Measurements from ENCODE around the gene FCGR3A. TPM values are rescaled to one million over a fixed set of nuclear protein-coding genes. Genes with fewer than 3 reads are reported as not detected.
"Not testable (repeated sequence)": the region's sequence is repeated elsewhere in the genome, so short reads cannot be mapped to it uniquely, and the experiment has no call there.

Gene FCGR3A
- total RNA-seq, 1 donor from 2014 or later, result 2.9 TPM

DNA sequence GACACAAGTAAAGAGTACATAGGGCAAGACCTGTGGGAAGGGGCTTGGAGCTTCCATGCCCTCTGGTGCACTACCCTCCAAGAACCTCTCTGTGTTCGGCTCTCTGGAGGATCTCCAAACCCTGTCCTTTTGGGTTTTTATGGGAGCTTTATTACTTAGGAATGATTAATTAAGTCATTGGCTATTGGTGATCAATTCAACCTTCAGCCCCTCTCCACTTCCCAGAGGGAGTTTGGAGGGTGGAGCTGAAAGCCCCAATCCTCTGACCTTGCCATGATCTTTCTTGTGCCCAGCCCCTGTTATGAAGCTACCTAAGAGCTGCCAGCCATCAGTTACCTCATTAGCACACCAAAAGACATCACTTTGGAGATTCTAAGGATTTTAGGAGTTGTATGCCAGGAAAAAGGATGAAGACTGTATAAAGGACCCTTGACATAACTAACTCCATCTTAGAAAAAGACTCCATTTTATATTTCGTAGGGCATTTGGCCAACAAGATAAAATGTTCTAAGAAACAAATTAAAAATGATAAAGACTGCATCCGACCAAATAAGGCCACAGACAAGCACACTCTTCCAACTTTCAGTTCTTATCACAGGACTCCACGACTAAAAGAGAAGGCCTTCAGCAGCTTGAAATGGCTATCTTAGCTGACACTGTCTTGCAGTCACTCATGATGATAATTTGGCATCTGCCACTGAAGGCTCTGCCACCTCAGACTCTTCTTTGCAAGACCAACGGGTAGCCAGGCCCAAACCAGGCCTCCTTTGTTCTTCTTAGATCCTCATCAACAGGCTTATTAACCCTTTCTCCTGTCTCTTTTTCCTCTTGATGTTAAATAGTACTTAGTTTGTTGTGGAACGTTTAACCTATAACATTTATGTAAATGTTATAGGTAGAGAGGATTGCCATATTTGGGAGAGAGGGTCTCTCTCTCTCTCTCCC, 8.2 kb upstream of the FCGR3A start:
- DNase-seq (ENCODE audit: low spot score in 2 of 2); FAIRE-seq: not testable (repeated sequence)

DNA sequence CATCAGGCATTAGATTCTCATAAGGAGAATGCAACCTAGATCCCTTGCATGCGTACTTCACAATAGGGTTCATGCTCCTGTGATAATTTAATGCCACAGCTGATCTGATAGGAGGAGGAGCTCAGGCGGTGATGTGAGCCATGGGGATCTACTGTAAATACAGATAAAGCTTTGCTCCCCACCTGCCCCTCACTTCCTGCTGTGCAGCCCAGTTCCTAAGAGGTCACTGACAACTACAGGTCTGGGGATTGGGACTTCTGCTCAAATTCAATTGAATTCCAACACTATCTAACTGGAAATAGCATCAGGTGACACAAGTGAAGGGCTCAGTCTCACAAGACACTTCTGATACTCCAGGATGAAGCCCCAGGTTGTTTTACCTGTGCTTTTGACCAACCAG, 7.4 kb upstream of the FCGR3A start:
- not testable (repeated sequence) for FAIRE-seq

DNA sequence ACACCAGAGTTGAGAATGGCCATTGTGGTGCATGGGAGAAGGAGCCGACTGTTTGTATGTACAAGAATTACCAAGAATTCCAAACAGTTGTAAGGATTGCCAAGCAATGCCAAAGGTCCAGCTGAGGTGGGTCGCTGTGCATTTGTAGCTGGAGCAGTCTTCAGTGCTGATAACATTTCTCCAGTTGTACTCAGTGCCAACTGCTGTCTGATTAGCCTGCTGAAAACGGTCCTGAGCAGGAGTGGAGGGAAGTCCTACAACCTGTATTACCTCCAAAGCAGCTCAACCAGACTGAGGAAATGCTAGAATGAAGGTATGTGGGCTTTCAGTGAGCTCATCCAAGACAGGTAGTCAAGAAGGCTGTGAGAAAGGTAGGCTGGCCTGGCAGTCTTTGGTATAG, 6.5 kb upstream of the FCGR3A start:
- not testable (repeated sequence) for DNase-seq (ENCODE audit: low spot score in 2 of 2); FAIRE-seq

More for the DNA sequence above, 7.4 kb upstream of the FCGR3A start:
- DNase-seq (ENCODE audit: low spot score in 2 of 2), result not testable (repeated sequence)

DNA sequence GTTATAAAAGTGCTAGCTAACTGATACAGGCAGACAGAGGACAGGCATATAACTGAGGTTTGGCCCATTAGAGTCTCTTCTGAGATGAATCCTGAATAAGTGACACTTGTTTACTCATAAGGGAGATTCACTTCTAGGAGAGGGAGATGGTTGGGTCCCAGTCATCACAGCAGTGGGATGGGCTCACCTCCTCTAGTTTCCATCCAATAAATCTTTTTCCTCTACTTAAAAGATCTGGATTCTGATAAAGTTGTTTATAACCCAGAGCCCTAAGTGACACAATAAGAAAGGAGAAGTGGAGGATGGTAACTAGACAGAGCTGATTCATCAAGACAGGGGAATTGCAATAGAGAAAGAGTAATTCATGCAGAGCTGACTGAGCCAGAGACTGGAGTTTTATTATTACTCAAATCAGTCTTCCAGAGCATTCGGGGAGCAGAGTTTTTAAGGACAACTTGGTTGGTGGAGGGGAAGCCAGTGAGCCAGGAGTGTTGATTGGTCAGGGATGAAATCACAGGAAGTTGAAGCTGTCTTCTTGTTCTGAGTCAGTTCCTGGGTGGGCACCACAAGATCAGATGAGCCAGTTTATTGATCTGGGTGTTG, 5.3 kb upstream of the FCGR3A start:
- not testable (repeated sequence) for DNase-seq (ENCODE audit: low spot score in 2 of 2); FAIRE-seq

DNA sequence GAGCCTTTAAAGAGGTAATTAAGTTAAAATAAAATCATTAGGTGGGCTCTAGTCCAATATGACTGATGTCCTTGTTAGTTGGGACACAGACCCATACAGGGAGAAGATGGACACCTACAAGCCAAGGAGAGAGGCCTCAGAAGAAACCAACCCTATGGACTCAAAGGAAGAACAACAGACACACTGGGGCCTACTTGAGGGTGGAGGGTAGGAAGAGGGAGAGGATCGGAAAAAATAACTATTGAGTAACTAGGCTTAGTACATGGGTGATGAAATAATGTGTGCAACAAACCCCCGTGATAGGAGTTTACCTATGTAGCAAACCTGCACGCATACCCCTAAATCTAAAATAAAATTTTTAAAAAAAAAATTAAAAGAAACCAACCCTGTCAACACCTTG, 4.7 kb upstream of the FCGR3A start:
- not testable (repeated sequence) for DNase-seq (ENCODE audit: low spot score in 2 of 2); FAIRE-seq

DNA sequence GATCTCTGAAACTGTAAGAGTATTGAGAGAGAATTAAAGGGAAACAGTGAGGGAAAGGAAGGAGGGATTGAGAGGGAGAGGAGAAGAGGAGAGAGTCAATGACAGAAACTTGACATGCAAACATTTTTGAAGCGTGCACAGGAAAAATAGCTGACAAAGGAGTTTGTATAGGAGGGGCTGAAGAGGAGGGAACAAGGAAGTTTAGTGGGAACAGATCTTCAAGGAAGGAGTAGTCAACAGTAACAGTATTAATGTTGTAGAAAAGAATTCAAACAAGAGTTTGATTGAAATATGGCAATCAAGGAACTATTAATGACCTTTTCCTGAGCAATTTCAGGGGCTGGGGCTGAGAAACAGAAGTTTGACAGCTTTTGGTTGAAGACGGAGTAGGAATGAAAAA, 4.0 kb upstream of the FCGR3A start:
- DNase-seq (ENCODE audit: low spot score in 2 of 2); FAIRE-seq: not testable (repeated sequence)

DNA sequence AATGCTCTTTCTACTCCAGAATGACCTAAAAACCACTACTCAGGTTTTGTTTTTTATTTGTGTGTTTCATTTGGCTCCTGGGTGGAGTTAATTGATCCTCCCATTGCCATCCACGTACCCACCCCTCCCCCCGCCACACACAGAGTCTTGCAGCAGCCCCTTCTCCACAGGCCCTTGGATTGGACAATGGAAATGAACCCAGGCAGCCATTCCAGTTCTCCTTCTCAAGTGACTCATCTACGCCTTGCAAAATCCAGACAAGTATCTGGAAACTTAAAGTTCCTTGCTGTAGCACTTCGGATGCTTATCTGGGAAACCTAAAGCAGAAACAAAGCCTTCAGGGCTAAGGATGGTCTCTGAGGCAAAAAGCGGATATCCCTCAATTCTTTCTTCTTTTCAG, 1.3 kb upstream of the FCGR3A start:
- not testable (repeated sequence) for FAIRE-seq; DNase-seq (ENCODE audit: low spot score in 2 of 2)

DNA sequence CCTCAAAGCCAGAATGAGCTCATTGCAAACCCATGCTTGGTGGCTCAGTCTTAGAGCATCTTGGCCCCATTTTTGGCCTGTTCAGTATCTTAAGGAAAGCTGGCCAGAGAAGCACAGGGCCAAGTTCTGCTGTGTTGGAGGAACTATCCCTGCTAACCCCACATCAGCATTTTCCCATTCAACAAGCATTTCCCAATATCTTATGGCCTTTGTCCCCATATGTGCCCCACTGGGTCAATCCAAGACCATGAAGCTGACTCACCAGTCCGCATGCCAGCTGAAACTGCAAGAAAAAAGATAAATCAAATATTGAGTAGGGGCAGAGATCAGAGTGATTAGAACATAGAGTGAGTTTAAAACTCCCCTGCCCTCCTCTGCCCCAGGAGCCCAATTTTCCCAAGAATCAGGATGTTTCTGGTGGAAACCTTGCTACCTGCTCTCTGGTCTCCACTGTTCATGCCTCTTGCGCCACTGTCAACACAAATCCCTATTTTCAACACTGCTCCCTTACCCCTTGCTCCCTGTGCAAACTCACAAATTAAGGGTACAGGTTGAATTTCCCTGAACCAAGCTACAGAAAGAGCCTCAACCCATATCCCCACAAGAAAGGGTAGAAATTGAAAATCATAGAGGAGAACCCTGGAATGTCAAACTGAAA, 740 bp downstream of the FCGR3A start:
- FAIRE-seq; DNase-seq (ENCODE audit: low spot score in 2 of 2): not testable (repeated sequence)

DNA sequence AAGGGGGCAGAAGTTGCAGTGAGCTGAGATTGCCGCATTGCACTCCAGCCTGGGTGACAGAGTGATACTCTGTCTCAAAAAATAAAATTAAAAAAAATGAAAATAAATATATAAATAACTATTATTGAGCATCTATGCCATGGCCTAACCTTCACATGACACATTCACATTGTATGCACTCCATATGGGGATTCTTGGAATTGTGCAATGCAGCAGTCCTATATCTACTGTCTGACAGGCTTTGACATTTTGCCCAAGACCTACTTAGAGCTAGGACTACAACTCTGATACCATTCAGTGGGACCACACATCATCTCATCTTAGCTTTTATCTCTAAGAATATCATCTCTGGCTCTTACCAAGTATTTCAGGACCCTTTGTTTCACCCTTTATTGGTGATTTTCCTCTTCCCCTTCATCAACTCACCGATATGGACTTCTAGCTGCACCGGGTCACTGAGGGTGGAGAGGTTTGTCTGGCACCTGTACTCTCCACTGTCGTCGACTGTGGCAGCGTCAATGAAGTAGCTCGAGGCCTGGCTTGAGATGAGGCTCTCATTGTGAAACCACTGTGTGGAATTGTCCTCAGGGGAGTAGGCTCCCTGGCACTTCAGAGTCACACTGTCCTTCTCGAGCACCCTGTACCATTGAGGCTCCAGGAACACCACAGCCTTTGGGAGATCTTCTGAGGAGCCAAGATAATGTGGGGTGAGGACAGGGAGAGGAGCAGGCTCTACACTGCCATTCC, 1.4 kb downstream of the FCGR3A start:
- not testable (repeated sequence) for FAIRE-seq

DNA sequence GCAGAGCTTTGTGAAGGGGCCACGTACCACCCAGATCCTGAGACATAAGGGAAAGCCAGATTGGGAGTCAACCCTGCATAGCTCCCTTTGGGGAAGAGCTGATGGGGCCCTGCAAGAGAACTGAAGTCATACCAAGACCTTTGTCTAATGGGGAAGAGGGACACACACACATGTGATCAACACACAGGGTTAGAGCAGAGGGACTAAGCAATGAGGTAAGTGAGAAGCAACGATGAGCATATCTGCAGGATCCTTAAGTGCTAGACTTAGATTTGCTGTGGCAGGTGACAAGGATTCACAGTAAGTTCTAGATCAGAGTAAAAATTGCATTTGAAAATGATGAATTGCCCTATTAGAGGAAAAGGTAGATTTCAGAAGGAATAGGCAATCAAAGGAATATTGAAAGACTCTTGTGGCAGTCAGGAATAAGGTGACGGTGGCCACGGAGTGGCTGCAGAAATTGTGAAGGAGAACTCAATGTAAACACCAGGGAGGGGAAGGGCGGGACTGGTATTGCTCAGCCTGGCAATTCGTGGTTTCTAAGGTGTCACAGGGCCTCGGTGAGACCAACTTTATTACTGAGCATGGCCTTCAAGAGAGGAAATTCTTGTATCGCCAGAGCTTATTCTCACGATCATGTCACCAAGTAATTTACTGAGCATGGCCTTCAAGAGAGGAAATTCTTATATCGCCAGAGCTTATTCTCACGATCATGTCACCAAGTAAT, 4.5 kb downstream of the FCGR3A start:
- not testable (repeated sequence) for FAIRE-seq; DNase-seq (ENCODE audit: low spot score in 2 of 2)

More for the DNA sequence above, 1.4 kb downstream of the FCGR3A start:
- DNase-seq (ENCODE audit: low spot score in 2 of 2), result not testable (repeated sequence)

DNA sequence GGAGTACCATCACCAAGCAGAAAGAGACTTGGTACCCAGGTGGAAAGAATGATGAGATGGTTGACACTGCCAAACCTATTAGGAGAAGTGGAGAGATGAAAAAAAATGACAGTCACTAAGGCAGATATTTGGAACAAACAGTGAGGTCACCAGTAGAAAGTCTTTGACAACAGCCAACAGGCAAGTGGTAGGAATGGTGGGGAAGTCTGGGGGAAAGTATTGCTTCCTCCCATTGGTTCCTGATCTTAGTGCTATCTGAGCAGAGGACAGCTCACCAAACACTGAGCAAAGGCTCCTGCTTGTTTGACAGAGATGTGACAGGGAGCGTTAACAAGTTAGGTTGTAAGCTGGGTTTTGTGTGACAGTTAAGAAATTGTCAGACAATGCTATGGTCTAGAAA, 6.5 kb downstream of the FCGR3A start:
- not testable (repeated sequence) for DNase-seq (ENCODE audit: low spot score in 2 of 2); FAIRE-seq

DNA sequence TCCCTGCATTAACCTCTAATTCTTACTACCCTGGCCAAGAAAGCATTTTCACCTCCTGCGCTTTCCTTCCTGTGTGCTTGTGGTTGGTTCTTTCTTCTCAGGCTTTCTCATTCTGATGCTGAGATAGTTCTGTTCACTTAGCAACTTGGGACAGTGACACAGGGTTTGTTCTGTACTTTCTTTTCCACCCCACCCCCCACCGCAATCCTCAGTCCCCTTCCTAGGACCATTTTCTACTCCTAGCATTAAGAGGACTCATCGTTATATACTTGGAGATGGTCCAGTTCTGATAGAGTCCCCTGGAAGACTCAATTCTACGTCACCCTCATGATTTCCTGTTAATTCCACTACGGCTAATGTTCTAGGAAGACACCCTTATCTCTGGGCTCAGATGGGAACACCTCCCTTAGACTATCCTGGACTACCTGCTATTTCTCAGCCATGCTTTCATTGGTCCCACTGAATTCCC, 7.5 kb downstream of the FCGR3A start:
- FAIRE-seq, result not testable (repeated sequence)

DNA sequence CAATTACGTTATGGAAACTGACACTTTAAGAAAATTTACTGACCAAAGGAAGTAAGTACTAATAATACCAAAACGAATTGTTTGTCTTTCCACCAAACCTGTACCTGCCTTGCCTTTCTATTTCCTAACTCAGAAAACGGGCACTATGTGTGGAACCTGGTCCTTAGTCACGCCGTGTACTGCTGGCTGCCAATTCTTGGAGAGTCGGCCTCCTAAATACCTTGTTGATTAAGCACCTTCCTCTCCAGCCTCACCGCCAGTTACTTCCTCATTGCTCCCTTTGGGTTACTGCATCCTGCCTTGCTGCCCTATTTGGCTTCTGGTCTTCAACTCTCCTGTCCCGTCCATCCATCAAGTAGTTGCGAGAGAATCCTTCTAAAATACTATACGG, 9.1 kb downstream of the FCGR3A start:
- DNase-seq (ENCODE audit: low spot score in 2 of 2); FAIRE-seq: not testable (repeated sequence)

More for the DNA sequence above, 7.5 kb downstream of the FCGR3A start:
- not testable (repeated sequence) for DNase-seq (ENCODE audit: low spot score in 2 of 2)

DNA sequence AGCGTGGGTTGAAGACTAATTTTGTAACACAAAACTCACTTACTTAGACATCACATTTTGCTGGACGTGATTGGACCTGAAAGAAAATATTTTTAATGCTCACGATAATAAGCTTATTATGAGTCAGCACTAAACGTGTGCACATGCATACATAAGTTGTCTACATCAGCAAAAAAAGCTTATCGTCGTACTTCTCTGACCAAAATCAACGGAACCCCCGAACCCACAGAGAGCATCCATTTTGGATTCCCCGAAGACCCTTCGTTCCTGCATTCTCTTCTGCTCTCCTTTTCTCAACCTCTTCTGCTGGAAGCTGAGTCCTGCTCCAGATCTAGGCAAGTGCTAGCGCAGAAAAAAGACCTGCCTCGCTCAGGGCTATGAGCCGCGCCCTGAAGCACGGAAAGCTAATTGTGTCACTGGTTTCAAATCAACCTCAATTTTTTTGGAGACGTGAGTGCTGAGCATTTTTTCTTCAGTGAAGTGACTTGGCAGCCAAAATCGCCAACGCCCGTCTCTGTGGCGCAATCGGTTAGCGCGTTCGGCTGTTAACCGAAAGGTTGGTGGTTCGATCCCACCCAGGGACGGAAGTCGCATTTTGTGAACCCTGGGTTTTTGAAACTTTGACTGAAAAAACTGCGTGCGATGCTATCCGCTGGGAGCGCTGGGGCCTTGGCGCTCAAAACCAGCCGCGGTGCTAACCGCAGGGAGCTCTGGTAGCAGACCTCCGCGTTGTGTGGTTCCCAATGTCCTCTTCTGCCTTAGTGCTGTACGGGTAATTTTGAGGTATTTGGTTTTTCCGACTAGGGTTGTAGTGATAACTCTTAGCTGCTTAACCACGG, 9.7 kb downstream of the FCGR3A start:
- DNase-seq (ENCODE audit: low spot score in 2 of 2), result peak in 1 of 2 donors; percentile 25
- not testable (repeated sequence) for FAIRE-seq

DNA sequence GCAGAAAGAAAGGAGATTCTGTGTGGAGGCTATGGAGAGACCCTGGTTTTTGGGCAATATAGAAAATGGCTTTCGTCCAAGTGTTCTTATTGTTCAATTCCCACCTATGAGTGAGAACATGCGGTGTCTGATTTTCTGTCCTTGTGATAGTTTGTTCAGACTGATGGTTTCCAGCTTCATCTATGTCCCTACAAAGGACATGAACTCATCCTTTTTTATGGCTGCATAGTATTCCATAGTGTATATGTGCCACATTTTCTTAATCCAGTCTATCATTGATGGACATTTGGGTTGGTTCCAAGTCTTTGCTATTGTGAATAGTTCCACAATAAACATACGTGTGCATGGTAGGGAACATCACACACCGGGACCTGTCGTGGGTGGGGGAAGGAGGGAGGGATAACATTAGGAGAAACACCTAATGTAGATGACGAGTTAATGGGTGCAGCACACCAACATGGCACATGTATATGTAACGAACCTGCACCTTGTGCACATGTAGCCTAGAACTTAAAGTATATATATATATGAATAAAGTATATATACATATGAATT, 10.6 kb downstream of the FCGR3A start:
- not testable (repeated sequence) for FAIRE-seq; DNase-seq (ENCODE audit: low spot score in 2 of 2)

DNA sequence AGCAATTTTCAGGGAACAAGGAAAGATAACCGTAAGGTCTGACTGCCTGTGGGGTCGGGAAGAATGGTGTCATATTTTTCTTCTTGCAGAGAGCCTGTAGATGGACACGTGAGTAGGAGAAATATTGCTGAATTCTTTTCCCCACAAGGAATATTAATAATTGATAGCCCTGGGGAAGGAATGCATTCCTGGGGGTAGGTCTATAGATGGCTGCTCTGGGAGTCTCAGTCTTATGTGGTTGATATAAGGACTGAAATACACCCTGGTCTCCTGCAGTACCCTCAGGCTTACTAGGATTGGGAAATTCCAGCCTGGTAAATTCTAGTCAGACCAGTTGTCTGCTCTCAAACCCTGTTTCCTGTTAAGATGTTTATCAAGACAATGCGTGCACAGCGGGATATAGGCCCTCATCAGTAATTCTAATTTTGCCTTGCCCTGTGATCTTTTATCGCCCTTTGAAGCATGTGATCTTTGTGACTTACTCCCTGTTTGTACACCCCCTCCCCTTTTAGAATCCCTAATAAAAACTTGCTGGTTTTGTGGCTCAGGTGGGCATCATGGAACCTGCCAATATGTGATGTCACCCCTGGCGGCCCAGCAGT, 12.4 kb downstream of the FCGR3A start:
- not testable (repeated sequence) for FAIRE-seq; DNase-seq (ENCODE audit: low spot score in 2 of 2)
